Activated effector memory CD4-positive, alpha-beta T cell treated with Interleukin-2 at 50 U/mL for 16 hours (primary cell): ENCODE data around the gene CORT.
"Not testable (repeated sequence)": the region's sequence is repeated elsewhere in the genome, so short reads cannot be mapped to it uniquely, and the experiment has no call there.

Experiments
- DNase-seq: peaks from one replicate; pipeline ENCODE4 v3.0.0-alpha.2; 2020

The CORT gene

GRCh38 chr1:10449751-10450150, at the start of gene CORT:
Gene CORT, plus strand, starts transcription at chr1:10450031. Its CDS starts 193 bp downstream, at chr1:10450224.
- no peak for DNase-seq

- DNase-seq, result no peak
These were observed 48.5 kb upstream of the CORT start for GRCh38 chr1:10401281-10401680.

GRCh38 chr1:10402729-10403274, 47.0 kb upstream of the CORT start:
- DNase-seq, result no peak

- DNase-seq, result no peak
These were observed 42.6 kb upstream of the CORT start for GRCh38 chr1:10407201-10407600.

- no peak for DNase-seq
These were observed 34.5 kb upstream of the CORT start for GRCh38 chr1:10415211-10415930.

- DNase-seq, result not testable (repeated sequence)
These were observed 33.9 kb upstream of the CORT start for GRCh38 chr1:10415967-10416366.

GRCh38 chr1:10418741-10419140, 31.1 kb upstream of the CORT start:
- not testable (repeated sequence) for DNase-seq

- no peak for DNase-seq
These were observed 30.5 kb upstream of the CORT start for GRCh38 chr1:10419351-10419750.

GRCh38 chr1:10421637-10422036, 28.2 kb upstream of the CORT start:
- DNase-seq, result no peak

- DNase-seq, result no peak
These were observed 25.8 kb upstream of the CORT start for GRCh38 chr1:10424034-10424433.

GRCh38 chr1:10424651-10425050, 25.2 kb upstream of the CORT start:
- DNase-seq, result no peak

- DNase-seq, result not testable (repeated sequence)
These were observed 23.9 kb upstream of the CORT start for GRCh38 chr1:10425826-10426534.

- not testable (repeated sequence) for DNase-seq
These were observed 23.3 kb upstream of the CORT start for GRCh38 chr1:10426535-10426848.

- no peak for DNase-seq
These were observed 20.8 kb upstream of the CORT start for GRCh38 chr1:10428984-10429383.

GRCh38 chr1:10429868-10430215, 20.0 kb upstream of the CORT start:
- no peak for DNase-seq

GRCh38 chr1:10430216-10431069, 19.4 kb upstream of the CORT start, which contains the start of gene CENPS:
Gene CENPS, plus strand, starts transcription at chr1:10430433. Its CDS starts 85 bp downstream, at chr1:10430518.
- peak; percentile 81 for DNase-seq

GRCh38 chr1:10431070-10431730, 18.6 kb upstream of the CORT start:
- no peak for DNase-seq

GRCh38 chr1:10432910-10433700, 16.7 kb upstream of the CORT start:
- no peak for DNase-seq

GRCh38 chr1:10433790-10434189, 16.0 kb upstream of the CORT start:
- DNase-seq, result no peak

GRCh38 chr1:10434590-10434989, 15.2 kb upstream of the CORT start:
- DNase-seq, result no peak

GRCh38 chr1:10437052-10437451, 12.8 kb upstream of the CORT start:
- DNase-seq, result no peak

- DNase-seq, result no peak
These were observed 11.1 kb upstream of the CORT start for GRCh38 chr1:10438677-10439163.
